ENCODE results near the gene ASF1A. TPM values are rescaled to one million over a fixed set of nuclear protein-coding genes. Genes with fewer than 3 reads are reported as not detected.

ASF1A gene
- polyA plus RNA-seq, 1 experiment, result 12.4 TPM

- DNase-seq (ENCODE audit: low read depth), result no peak
- H3K27me3 ChIP-seq (ENCODE audit: control insufficient read depth, insufficient read depth, low read length), result no peaks in the 10 kb centered on the region
- no peaks in the 10 kb centered on the region for H3K36me3 ChIP-seq (ENCODE audit: control insufficient read depth, insufficient read depth, low read length)
- no peak overlapping the region for H3K4me3 ChIP-seq (ENCODE audit: low read depth, low read length)
- CTCF ChIA-PET, result interaction anchor here (0.7 kb wide), 1 partner anchor 45 kb away, joined by 4 read pairs; no protein-coding TSS in a partner anchor
- TF ChIP-seq CTCF (IDR thresholded peaks at IDR 0.05; ENCODE audit: insufficient read depth, low read depth, low read length), result no peak
- POLR2A ChIA-PET, result no interaction called here
These were observed 42.2 kb downstream of the ASF1A start for GRCh38 chr6:118935978-118936703.

- ChIA-PET POLR2A (no interaction called here), CTCF (interaction anchor here (0.6 kb wide), 1 partner anchor 826 kb away, joined by 3 read pairs; no protein-coding TSS in a partner anchor)
- Histone ChIP-seq H3K36me3 (ENCODE audit: control insufficient read depth, insufficient read depth, low read length) (no peaks in the 10 kb centered on the region), H3K27me3 (ENCODE audit: control insufficient read depth, insufficient read depth, low read length) (no peaks in the 10 kb centered on the region), H3K4me3 (ENCODE audit: low read depth, low read length) (no peak overlapping the region)
- no peak for TF ChIP-seq CTCF (IDR thresholded peaks at IDR 0.05; ENCODE audit: insufficient read depth, low read depth, low read length)
- no peak for DNase-seq (ENCODE audit: low read depth)
These were observed 45.7 kb downstream of the ASF1A start for GRCh38 chr6:118939683-118940082.

- POLR2A ChIA-PET, result no interaction called here
- Histone ChIP-seq H3K27me3 (ENCODE audit: control insufficient read depth, insufficient read depth, low read length) (no peaks in the 10 kb centered on the region), H3K4me3 (ENCODE audit: low read depth, low read length) (no peak overlapping the region), H3K36me3 (ENCODE audit: control insufficient read depth, insufficient read depth, low read length) (no peaks in the 10 kb centered on the region)
- CTCF ChIA-PET, result no interaction called here
- TF ChIP-seq CTCF (IDR thresholded peaks at IDR 0.05; ENCODE audit: insufficient read depth, low read depth, low read length), result no peak
- DNase-seq (ENCODE audit: low read depth), result no peak
These were observed 46.8 kb downstream of the ASF1A start for GRCh38 chr6:118940770-118941169.

- Histone ChIP-seq H3K36me3 (ENCODE audit: control insufficient read depth, insufficient read depth, low read length) (no peaks in the 10 kb centered on the region), H3K27me3 (ENCODE audit: control insufficient read depth, insufficient read depth, low read length) (no peaks in the 10 kb centered on the region), H3K4me3 (ENCODE audit: low read depth, low read length) (no peak overlapping the region)
- CTCF ChIA-PET, result no interaction called here
- DNase-seq (ENCODE audit: low read depth), result no peak
- TF ChIP-seq CTCF (IDR thresholded peaks at IDR 0.05; ENCODE audit: insufficient read depth, low read depth, low read length), result no peak
- POLR2A ChIA-PET, result no interaction called here
These were observed 51.3 kb downstream of the ASF1A start for GRCh38 chr6:118945217-118945616.

GRCh38 chr6:118952683-118953082, 58.7 kb downstream of the ASF1A start:
- Histone ChIP-seq H3K4me3 (ENCODE audit: low read depth, low read length) (no peak overlapping the region), H3K27me3 (ENCODE audit: control insufficient read depth, insufficient read depth, low read length) (no peaks in the 10 kb centered on the region), H3K36me3 (ENCODE audit: control insufficient read depth, insufficient read depth, low read length) (no peaks in the 10 kb centered on the region)
- CTCF ChIA-PET, result interaction anchor here (1.0 kb wide), 1 partner anchor 10 kb away, joined by 3 read pairs; no protein-coding TSS in a partner anchor
- POLR2A ChIA-PET, result no interaction called here
- no peak for TF ChIP-seq CTCF (IDR thresholded peaks at IDR 0.05; ENCODE audit: insufficient read depth, low read depth, low read length)
- no peak for DNase-seq (ENCODE audit: low read depth)
